ENCODE results near the gene AFAP1L2.
"Not testable (repeated sequence)": the region's sequence is repeated elsewhere in the genome, so short reads cannot be mapped to it uniquely, and the experiment has no call there.

The AFAP1L2 gene

DNA sequence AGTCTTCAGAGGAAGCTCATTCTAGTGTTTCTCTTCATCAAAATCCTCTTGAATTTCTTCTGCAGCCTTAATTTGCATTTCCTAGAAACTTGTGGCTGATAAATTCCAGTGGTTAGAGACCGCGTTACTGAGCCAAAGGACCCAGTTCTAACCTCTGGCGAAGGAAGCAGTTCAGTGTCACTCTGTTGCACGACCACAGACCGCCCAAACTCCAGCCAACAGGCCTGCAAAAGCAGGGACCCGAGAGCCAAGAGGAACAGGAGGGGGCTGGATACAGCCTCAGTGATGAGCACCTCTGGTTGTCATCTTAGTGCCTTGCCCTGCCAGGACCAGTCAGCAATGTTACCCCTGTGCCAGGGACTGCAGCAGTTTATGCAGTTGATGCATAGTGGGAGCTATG is 70.0 kb downstream of the AFAP1L2 start:
- H3K9me3 ChIP-seq (replicated peaks; ENCODE audit: insufficient read depth, low read length), result no peaks in the 10 kb centered on the region
- peaks cover 52% of the 10 kb centered on the region for H3K4me1 ChIP-seq (ENCODE audit: low read length)
- no peak overlapping the region for H2AFZ ChIP-seq (ENCODE audit: low read length)
- H3K9ac ChIP-seq (ENCODE audit: low read length), result no peak overlapping the region
- H4K20me1 ChIP-seq (ENCODE audit: insufficient read depth, low read length), result no peaks in the 10 kb centered on the region
- H3K27me3 ChIP-seq (replicated peaks; ENCODE audit: insufficient read depth, low read length), result no peaks in the 10 kb centered on the region
- H3K79me2 ChIP-seq (ENCODE audit: low read length), result no peaks in the 10 kb centered on the region
- H3K9me2 ChIP-seq (replicated peaks; ENCODE audit: insufficient read depth, low read length), result no peaks in the 10 kb centered on the region
- peak; percentile 53 for DNase-seq
- H3F3A ChIP-seq (ENCODE audit: insufficient read depth, low read length), result peaks cover 6% of the 10 kb centered on the region; the same call in 1 of the 2 replicates
- no peak overlapping the region for H3K4me3 ChIP-seq (ENCODE audit: low read length)
- peak overlapping the region; percentile 23; the same call in 1 of the 2 replicates for H3K4me2 ChIP-seq (ENCODE audit: low read depth, low read length)
- no peak overlapping the region for H3K27ac ChIP-seq (ENCODE audit: low read length)
- TF ChIP-seq, protein P1, sequence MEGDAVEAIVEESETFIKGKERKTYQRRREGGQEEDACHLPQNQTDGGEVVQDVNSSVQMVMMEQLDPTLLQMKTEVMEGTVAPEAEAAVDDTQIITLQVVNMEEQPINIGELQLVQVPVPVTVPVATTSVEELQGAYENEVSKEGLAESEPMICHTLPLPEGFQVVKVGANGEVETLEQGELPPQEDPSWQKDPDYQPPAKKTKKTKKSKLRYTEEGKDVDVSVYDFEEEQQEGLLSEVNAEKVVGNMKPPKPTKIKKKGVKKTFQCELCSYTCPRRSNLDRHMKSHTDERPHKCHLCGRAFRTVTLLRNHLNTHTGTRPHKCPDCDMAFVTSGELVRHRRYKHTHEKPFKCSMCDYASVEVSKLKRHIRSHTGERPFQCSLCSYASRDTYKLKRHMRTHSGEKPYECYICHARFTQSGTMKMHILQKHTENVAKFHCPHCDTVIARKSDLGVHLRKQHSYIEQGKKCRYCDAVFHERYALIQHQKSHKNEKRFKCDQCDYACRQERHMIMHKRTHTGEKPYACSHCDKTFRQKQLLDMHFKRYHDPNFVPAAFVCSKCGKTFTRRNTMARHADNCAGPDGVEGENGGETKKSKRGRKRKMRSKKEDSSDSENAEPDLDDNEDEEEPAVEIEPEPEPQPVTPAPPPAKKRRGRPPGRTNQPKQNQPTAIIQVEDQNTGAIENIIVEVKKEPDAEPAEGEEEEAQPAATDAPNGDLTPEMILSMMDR (IDR thresholded peaks at IDR 0.05; ENCODE audit: low read length), result no peak
- TF ChIP-seq EZH2 (optimal IDR thresholded peaks at IDR 0.05; ENCODE audit: low read depth, low read length) (no peak), EZH2phosphoT487 (IDR thresholded peaks at IDR 0.05; ENCODE audit: low read length) (no peak)
- H3K36me3 ChIP-seq (replicated peaks; ENCODE audit: insufficient read depth, low read length), result no peaks in the 10 kb centered on the region

DNA sequence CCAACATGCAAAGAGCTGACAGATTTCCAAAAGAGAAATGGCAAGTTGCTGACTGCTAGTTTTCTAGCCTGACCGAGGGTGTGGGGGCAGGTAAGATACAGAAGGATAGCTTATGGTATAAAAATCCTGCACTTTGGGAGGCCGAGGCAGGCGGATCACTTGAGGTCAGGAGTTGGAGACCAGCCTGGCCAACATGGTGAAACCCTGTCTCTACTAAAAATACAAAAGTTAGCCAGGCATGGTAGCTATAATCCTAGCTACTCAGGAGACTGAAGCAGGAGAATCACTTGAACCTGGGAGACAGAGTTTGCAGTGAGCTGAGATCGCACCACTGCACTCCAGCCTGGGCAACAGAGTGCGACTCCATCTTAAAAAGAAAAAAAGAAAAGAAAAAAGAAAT is 70.9 kb downstream of the AFAP1L2 start:
- not testable (repeated sequence) for H3K27me3 ChIP-seq (replicated peaks; ENCODE audit: insufficient read depth, low read length); H3K9me3 ChIP-seq (replicated peaks; ENCODE audit: insufficient read depth, low read length); H4K20me1 ChIP-seq (ENCODE audit: insufficient read depth, low read length); H3K9me2 ChIP-seq (replicated peaks; ENCODE audit: insufficient read depth, low read length); H3K27ac ChIP-seq (ENCODE audit: low read length); DNase-seq; H3K4me2 ChIP-seq (ENCODE audit: low read depth, low read length); H2AFZ ChIP-seq (ENCODE audit: low read length); H3K36me3 ChIP-seq (replicated peaks; ENCODE audit: insufficient read depth, low read length); H3K4me3 ChIP-seq (ENCODE audit: low read length); H3F3A ChIP-seq (ENCODE audit: insufficient read depth, low read length); H3K79me2 ChIP-seq (ENCODE audit: low read length); H3K9ac ChIP-seq (ENCODE audit: low read length)
- H3K4me1 ChIP-seq (ENCODE audit: low read length), result peaks cover 52% of the 10 kb centered on the region

DNA sequence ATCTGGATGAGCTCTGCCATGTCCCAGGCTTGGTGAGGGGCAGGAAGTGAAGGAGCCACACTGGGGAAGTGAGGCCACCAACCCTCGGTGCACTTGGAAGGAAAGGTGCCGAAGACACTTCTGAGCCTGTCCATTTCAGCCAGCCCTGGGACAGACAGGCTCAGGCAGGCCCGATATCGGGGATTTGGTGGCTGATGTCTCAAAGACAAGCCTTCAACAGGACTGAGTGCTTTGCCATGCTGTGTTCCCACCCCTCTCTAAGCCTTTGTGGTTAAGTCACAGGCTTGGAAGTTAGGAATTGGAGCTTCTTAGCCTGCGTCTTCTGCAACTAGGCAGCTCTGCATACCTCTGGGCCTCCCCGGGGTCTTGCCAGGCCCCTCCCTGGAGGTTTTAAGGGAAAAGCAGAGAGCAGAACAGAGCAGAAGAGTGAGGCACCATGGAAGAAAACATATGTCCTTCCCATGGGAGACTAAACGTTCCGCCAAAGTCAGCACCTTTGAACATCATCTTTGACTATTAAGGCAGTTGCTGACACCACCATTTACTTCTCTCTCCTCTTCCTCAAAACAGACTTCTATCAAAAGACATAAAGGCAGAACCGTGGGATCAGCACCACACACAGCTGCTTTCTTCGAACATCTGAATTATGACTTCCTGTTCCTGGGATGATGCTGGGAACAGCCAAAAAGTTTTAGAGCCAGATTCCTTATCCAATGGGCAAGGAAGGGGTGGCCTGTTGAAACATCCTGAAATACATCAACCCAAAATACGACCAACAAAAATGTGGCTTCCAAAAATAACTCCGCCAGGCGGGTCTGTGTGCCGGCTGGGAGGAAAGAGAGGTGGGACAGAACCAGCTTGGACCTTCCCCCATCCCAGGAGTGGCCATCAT is 71.8 kb downstream of the AFAP1L2 start:
- Histone ChIP-seq H3K27ac (ENCODE audit: low read length) (no peak overlapping the region), H3K27me3 (replicated peaks; ENCODE audit: insufficient read depth, low read length) (no peaks in the 10 kb centered on the region), H3K79me2 (ENCODE audit: low read length) (no peaks in the 10 kb centered on the region), H3K4me3 (ENCODE audit: low read length) (no peak overlapping the region), H3F3A (ENCODE audit: insufficient read depth, low read length) (peaks cover 6% of the 10 kb centered on the region; the same call in 1 of the 2 replicates), H3K36me3 (replicated peaks; ENCODE audit: insufficient read depth, low read length) (no peaks in the 10 kb centered on the region), H3K9ac (ENCODE audit: low read length) (no peak overlapping the region), H3K9me3 (replicated peaks; ENCODE audit: insufficient read depth, low read length) (no peaks in the 10 kb centered on the region), H3K4me1 (ENCODE audit: low read length) (peaks cover 52% of the 10 kb centered on the region), H4K20me1 (ENCODE audit: insufficient read depth, low read length) (no peaks in the 10 kb centered on the region), H2AFZ (ENCODE audit: low read length) (no peak overlapping the region), H3K4me2 (ENCODE audit: low read depth, low read length) (no peak overlapping the region), H3K9me2 (replicated peaks; ENCODE audit: insufficient read depth, low read length) (no peaks in the 10 kb centered on the region)
- TF ChIP-seq EZH2 (optimal IDR thresholded peaks at IDR 0.05; ENCODE audit: low read depth, low read length), result no peak
- no peak for TF ChIP-seq EZH2phosphoT487 (IDR thresholded peaks at IDR 0.05; ENCODE audit: low read length)
- TF ChIP-seq, protein P1 (IDR thresholded peaks at IDR 0.05; ENCODE audit: low read length), result no peak
- no peak for DNase-seq
